ENCODE measurements around the gene SLC48A1. TPM values are rescaled to one million over a fixed set of nuclear protein-coding genes. Genes with fewer than 3 reads are reported as not detected.

The SLC48A1 gene
- polyA plus RNA-seq, 1 donor, result 11.8 TPM

- H3K27ac ChIP-seq (ENCODE audit: low read length), result no peak overlapping the region
- WGBS (ENCODE audit: insufficient coverage, low lambda C conversion rate), result no CpG with 5 or more reads among the region's 15 CpGs
- H3K36me3 ChIP-seq (ENCODE audit: control insufficient read depth, insufficient read depth, low read length), result peaks cover 84% of the 10 kb centered on the region
These were observed 12.2 kb downstream of the SLC48A1 start for GRCh38 chr12:47785036-47785886.

GRCh38 chr12:47785887-47786661 lies 13.0 kb downstream of the SLC48A1 start:
- no peaks in the 10 kb centered on the region for H3K4me1 ChIP-seq (ENCODE audit: control insufficient read depth, insufficient read depth, low read length)
- no peaks in the 10 kb centered on the region for H3K27me3 ChIP-seq (ENCODE audit: control insufficient read depth, insufficient read depth, low read length)
- no peak overlapping the region for H3K4me3 ChIP-seq (ENCODE audit: low read length)
- H3K9me3 ChIP-seq (ENCODE audit: control insufficient read depth, low read depth, low read length), result no peaks in the 10 kb centered on the region
- no peak overlapping the region for H3K27ac ChIP-seq (ENCODE audit: low read length)
- DNase-seq, result no peak
- 100% methylated on average over 1 of the region's 11 CpGs for WGBS (ENCODE audit: insufficient coverage, low lambda C conversion rate)
- H3K36me3 ChIP-seq (ENCODE audit: control insufficient read depth, insufficient read depth, low read length), result peaks cover 89% of the 10 kb centered on the region

More at GRCh38 chr12:47785036-47785886, 12.2 kb downstream of the SLC48A1 start:
- H3K9me3 ChIP-seq (ENCODE audit: control insufficient read depth, low read depth, low read length), result no peaks in the 10 kb centered on the region
- no peak for DNase-seq
- no peak overlapping the region for H3K4me3 ChIP-seq (ENCODE audit: low read length)
- no peaks in the 10 kb centered on the region for H3K27me3 ChIP-seq (ENCODE audit: control insufficient read depth, insufficient read depth, low read length)
- H3K4me1 ChIP-seq (ENCODE audit: control insufficient read depth, insufficient read depth, low read length), result no peaks in the 10 kb centered on the region

GRCh38 chr12:47786662-47787280 lies 13.7 kb downstream of the SLC48A1 start:
- Histone ChIP-seq H3K9me3 (ENCODE audit: control insufficient read depth, low read depth, low read length) (no peaks in the 10 kb centered on the region), H3K4me3 (ENCODE audit: low read length) (no peak overlapping the region), H3K36me3 (ENCODE audit: control insufficient read depth, insufficient read depth, low read length) (peaks cover 94% of the 10 kb centered on the region), H3K27ac (ENCODE audit: low read length) (no peak overlapping the region), H3K27me3 (ENCODE audit: control insufficient read depth, insufficient read depth, low read length) (no peaks in the 10 kb centered on the region), H3K4me1 (ENCODE audit: control insufficient read depth, insufficient read depth, low read length) (no peaks in the 10 kb centered on the region)
- no CpG with 5 or more reads among the region's 10 CpGs for WGBS (ENCODE audit: insufficient coverage, low lambda C conversion rate)
- DNase-seq, result peak; percentile 52 to 71

GRCh38 chr12:47787596-47788319 lies 14.7 kb downstream of the SLC48A1 start:
- no peak for DNase-seq
- Histone ChIP-seq H3K36me3 (ENCODE audit: control insufficient read depth, insufficient read depth, low read length) (peaks cover 90% of the 10 kb centered on the region), H3K27ac (ENCODE audit: low read length) (no peak overlapping the region), H3K27me3 (ENCODE audit: control insufficient read depth, insufficient read depth, low read length) (no peaks in the 10 kb centered on the region), H3K4me1 (ENCODE audit: control insufficient read depth, insufficient read depth, low read length) (no peaks in the 10 kb centered on the region), H3K9me3 (ENCODE audit: control insufficient read depth, low read depth, low read length) (no peaks in the 10 kb centered on the region), H3K4me3 (ENCODE audit: low read length) (no peak overlapping the region)
- no CpG with 5 or more reads among the region's 14 CpGs for WGBS (ENCODE audit: insufficient coverage, low lambda C conversion rate)

- H3K27me3 ChIP-seq (ENCODE audit: control insufficient read depth, insufficient read depth, low read length), result no peaks in the 10 kb centered on the region
- WGBS (ENCODE audit: insufficient coverage, low lambda C conversion rate), result no CpG with 5 or more reads among the region's 5 CpGs
- DNase-seq, result no peak
- no peak overlapping the region for H3K27ac ChIP-seq (ENCODE audit: low read length)
- peaks cover 89% of the 10 kb centered on the region for H3K36me3 ChIP-seq (ENCODE audit: control insufficient read depth, insufficient read depth, low read length)
- H3K4me1 ChIP-seq (ENCODE audit: control insufficient read depth, insufficient read depth, low read length), result no peaks in the 10 kb centered on the region
- H3K9me3 ChIP-seq (ENCODE audit: control insufficient read depth, low read depth, low read length), result no peaks in the 10 kb centered on the region
- no peak overlapping the region for H3K4me3 ChIP-seq (ENCODE audit: low read length)
These were observed 16.1 kb downstream of the SLC48A1 start for GRCh38 chr12:47789141-47789540.

- DNase-seq, result no peak
- Histone ChIP-seq H3K27me3 (ENCODE audit: control insufficient read depth, insufficient read depth, low read length) (no peaks in the 10 kb centered on the region), H3K27ac (ENCODE audit: low read length) (no peak overlapping the region), H3K4me3 (ENCODE audit: low read length) (no peak overlapping the region), H3K9me3 (ENCODE audit: control insufficient read depth, low read depth, low read length) (no peaks in the 10 kb centered on the region), H3K36me3 (ENCODE audit: control insufficient read depth, insufficient read depth, low read length) (peaks cover 89% of the 10 kb centered on the region), H3K4me1 (ENCODE audit: control insufficient read depth, insufficient read depth, low read length) (no peaks in the 10 kb centered on the region)
- 100% methylated on average over 2 of the region's 22 CpGs for WGBS (ENCODE audit: insufficient coverage, low lambda C conversion rate)
These were observed 16.9 kb downstream of the SLC48A1 start for GRCh38 chr12:47789712-47790489.

- Histone ChIP-seq H3K9me3 (ENCODE audit: control insufficient read depth, low read depth, low read length) (no peaks in the 10 kb centered on the region), H3K27me3 (ENCODE audit: control insufficient read depth, insufficient read depth, low read length) (no peaks in the 10 kb centered on the region), H3K4me1 (ENCODE audit: control insufficient read depth, insufficient read depth, low read length) (no peaks in the 10 kb centered on the region), H3K4me3 (ENCODE audit: low read length) (no peak overlapping the region), H3K36me3 (ENCODE audit: control insufficient read depth, insufficient read depth, low read length) (peaks cover 89% of the 10 kb centered on the region), H3K27ac (ENCODE audit: low read length) (no peak overlapping the region)
- WGBS (ENCODE audit: insufficient coverage, low lambda C conversion rate), result no CpG with 5 or more reads among the region's 20 CpGs
- no peak for DNase-seq
These were observed 17.8 kb downstream of the SLC48A1 start for GRCh38 chr12:47790676-47791350.

- H3K36me3 ChIP-seq (ENCODE audit: control insufficient read depth, insufficient read depth, low read length), result peaks cover 88% of the 10 kb centered on the region
- no peaks in the 10 kb centered on the region for H3K27me3 ChIP-seq (ENCODE audit: control insufficient read depth, insufficient read depth, low read length)
- no peaks in the 10 kb centered on the region for H3K4me1 ChIP-seq (ENCODE audit: control insufficient read depth, insufficient read depth, low read length)
- no peak overlapping the region for H3K4me3 ChIP-seq (ENCODE audit: low read length)
- H3K27ac ChIP-seq (ENCODE audit: low read length), result no peak overlapping the region
- no peaks in the 10 kb centered on the region for H3K9me3 ChIP-seq (ENCODE audit: control insufficient read depth, low read depth, low read length)
- DNase-seq, result no peak
- WGBS (ENCODE audit: insufficient coverage, low lambda C conversion rate), result no CpG with 5 or more reads among the region's 14 CpGs
These were observed 18.3 kb downstream of the SLC48A1 start for GRCh38 chr12:47791351-47791746.

GRCh38 chr12:47791874-47792273 lies 18.8 kb downstream of the SLC48A1 start:
- H3K27ac ChIP-seq (ENCODE audit: low read length), result no peak overlapping the region
- no peaks in the 10 kb centered on the region for H3K9me3 ChIP-seq (ENCODE audit: control insufficient read depth, low read depth, low read length)
- no peak for DNase-seq
- no peaks in the 10 kb centered on the region for H3K27me3 ChIP-seq (ENCODE audit: control insufficient read depth, insufficient read depth, low read length)
- H3K36me3 ChIP-seq (ENCODE audit: control insufficient read depth, insufficient read depth, low read length), result peaks cover 88% of the 10 kb centered on the region
- no peaks in the 10 kb centered on the region for H3K4me1 ChIP-seq (ENCODE audit: control insufficient read depth, insufficient read depth, low read length)
- H3K4me3 ChIP-seq (ENCODE audit: low read length), result no peak overlapping the region
- WGBS (ENCODE audit: insufficient coverage, low lambda C conversion rate), result no CpG with 5 or more reads among the region's 16 CpGs
